Measurements from ENCODE around the gene FLAD1. TPM values are rescaled to one million over a fixed set of nuclear protein-coding genes. Genes with fewer than 3 reads are reported as not detected.
"Not testable (repeated sequence)": the region's sequence is repeated elsewhere in the genome, so short reads cannot be mapped to it uniquely, and the experiment has no call there.

FLAD1 gene
- total and polyA plus RNA-seq, 2 of the 4 experiments (the other 2 are of a cell fraction) = 26.3 to 37.3 TPM

GRCh38 chr1:154977762-154978161 is 5.4 kb upstream of the FLAD1 start:
- BruUV-seq (replicated peaks); H3K56ac ChIP-seq (ENCODE audit: extremely low read depth, insufficient read depth, low read length); H3K4me1 ChIP-seq (ENCODE audit: control insufficient read depth, insufficient read depth, low read length); H2BK15ac ChIP-seq (ENCODE audit: low read depth, low read length); dilution Hi-C loops (cut with HindIII; ENCODE audit: low sequenced_read_pairs, unreplicated experiment); H3K27ac ChIP-seq (ENCODE audit: insufficient read depth, low read length); H4K91ac ChIP-seq (ENCODE audit: insufficient read depth, low read depth, low read length); H2BK120ac ChIP-seq (ENCODE audit: low read depth, low read length); in situ Hi-C loops (cut with MboI; ENCODE audit: low sequenced_read_pairs); H3K36me3 ChIP-seq (ENCODE audit: control insufficient read depth, insufficient read depth, low read length); ATAC-seq (ENCODE audit: low read depth); H3K4me2 ChIP-seq (ENCODE audit: low read depth, low read length); H2BK5ac ChIP-seq (ENCODE audit: low read depth, low read length, poor library complexity, severe bottlenecking); H2AK5ac ChIP-seq (ENCODE audit: low read depth, low read length); H2AK9ac ChIP-seq (replicated peaks; ENCODE audit: low read depth, low read length, poor library complexity); H3K18ac ChIP-seq (ENCODE audit: low read depth, low read length); H4K5ac ChIP-seq (ENCODE audit: low read depth, low read length); H3K14ac ChIP-seq (replicated peaks; ENCODE audit: low read depth, low read length); H2BK20ac ChIP-seq (ENCODE audit: low read depth, low read length); H3K4me3 ChIP-seq (ENCODE audit: insufficient read depth, low read depth, low read length); H3K9me3 ChIP-seq (ENCODE audit: control insufficient read depth, insufficient read depth, low read length); H4K20me1 ChIP-seq (ENCODE audit: insufficient read depth, low read length); H3K9ac ChIP-seq (ENCODE audit: low read depth, low read length); H3K4ac ChIP-seq (ENCODE audit: low read depth, low read length); DNase-seq; H3K9me1 ChIP-seq (ENCODE audit: insufficient read depth, low read length); H2AFZ ChIP-seq (replicated peaks; ENCODE audit: low read length, poor library complexity); H3K27me3 ChIP-seq (ENCODE audit: control insufficient read depth, insufficient read depth, low read length); POLR2A ChIA-PET (ENCODE audit: unreplicated experiment): not testable (repeated sequence)
- Histone ChIP-seq H4K8ac (ENCODE audit: low read depth in 2 of 2, low read length in 2 of 2) (peak overlapping the region in 1 of 2 experiments; percentile 32; a peak in 2 of 4 replicates), H3K79me1 (ENCODE audit: low read depth in 1 of 2, low read length in 2 of 2) (peaks cover 0 to 31% of the 10 kb centered on the region in 2 experiments; a peak in 2 of 4 replicates), H3K23ac (ENCODE audit: low read depth, low read length) (0 out of 2 replicates have a peak overlapping the region, but pooled peaks have one; percentile 3)
- intact Hi-C loops (cut with micrococcal nuclease) = loop anchor here (10.0 kb wide), 1 partner anchor 197 kb away; the partner anchor contains the start of genes KRTCAP2 and TRIM46
- CTCF ChIA-PET = interaction anchor here (0.9 kb wide), 1 partner anchor 34 kb away, joined by 3 read pairs; no protein-coding TSS in a partner anchor
- no CpG with 5 or more reads among the region's 3 CpGs for WGBS, 2 experiments (ENCODE audit: extremely low coverage in 2 of 2, insufficient read length in 1 of 2)
